ENCODE measurements around the gene RAB4A. TPM values are rescaled to one million over a fixed set of nuclear protein-coding genes. Genes with fewer than 3 reads are reported as not detected.

The RAB4A gene
- total and polyA plus RNA-seq, 10 of the 15 experiments (the other 5 are each of a cell fraction or from before 2014, with no cell fraction given) = 4.0 to 35.8 (median 17.7) TPM

- ATAC-seq = no peak
- Histone ChIP-seq H3K4me3 (no peak overlapping the region), H4K20me1 (ENCODE audit: control insufficient read depth, insufficient read depth) (no peaks in the 10 kb centered on the region), H3K27ac (ENCODE audit: control insufficient read depth, insufficient read depth) (no peak overlapping the region), H2AFZ (ENCODE audit: control insufficient read depth, low read depth, low read length) (no peak overlapping the region), H3K9me3 (replicated peaks; ENCODE audit: control insufficient read depth, insufficient read depth, low read length) (no peaks in the 10 kb centered on the region), H3K9ac (ENCODE audit: control insufficient read depth, insufficient read depth, low read length) (no peak overlapping the region), H3K27me3 (replicated peaks in 1 of 2; ENCODE audit: control insufficient read depth in 2 of 2, insufficient read depth in 2 of 2, low read length in 1 of 2) (no peaks in the 10 kb centered on the region; a peak in 2 of 4 replicates), H3K79me2 (ENCODE audit: control insufficient read depth, insufficient read depth, low read length) (no peaks in the 10 kb centered on the region), H3K4me1 (ENCODE audit: control insufficient read depth, insufficient read depth, low read length) (peaks cover 7% of the 10 kb centered on the region; the same call in 1 of the 2 replicates), H3K4me2 (ENCODE audit: control insufficient read depth, insufficient read depth) (no peak overlapping the region), H3K36me3 (ENCODE audit: control insufficient read depth in 2 of 2, insufficient read depth in 2 of 2, low read length in 1 of 2) (no peaks in the 10 kb centered on the region)
- SMC1A ChIA-PET (ENCODE audit: uncharacterized antibody, unreplicated experiment) = interaction anchor here (0.7 to 4.8 kb wide), 9 partner anchors 9 to 564 kb away, joined by 3 to 33 read pairs (median 8); no protein-coding TSS in a partner anchor
- POLR2A ChIA-PET = no interaction called here
- CTCF ChIA-PET = interaction anchor here (0.9 to 5.1 kb wide), 17 partner anchors 15 to 728 kb away, joined by 3 to 65 read pairs (median 5); no protein-coding TSS in a partner anchor
- no TSS peak for BruUV-seq (replicated peaks)
- no peak for FAIRE-seq
- no peak for TF ChIP-seq RELA (IDR thresholded peaks at IDR 0.05; ENCODE audit: borderline replicate concordance, partially characterized antibody)
- TF ChIP-seq MAX (IDR thresholded peaks at IDR 0.05; ENCODE audit: low read depth, low read length) = no peak
- TF ChIP-seq POLR2A (IDR thresholded peaks at IDR 0.05; ENCODE audit: low read depth, low read length) = no peak
- no peak for TF ChIP-seq EZH2 (IDR thresholded peaks at IDR 0.05; ENCODE audit: borderline replicate concordance, control insufficient read depth, low read depth, low read length)
- no peak for TF ChIP-seq CHD1 (IDR thresholded peaks at IDR 0.05; ENCODE audit: low read depth, low read length)
- no peak for TF ChIP-seq ZSCAN29 (IDR thresholded peaks at IDR 0.05)
- TF ChIP-seq CEBPB (IDR thresholded peaks at IDR 0.05; ENCODE audit: borderline replicate concordance in 1 of 2, low read depth in 2 of 2, low read length in 2 of 2) = no peak
- RAD21 ChIA-PET (ENCODE audit: unreplicated experiment) = interaction anchor here (1.0 to 4.6 kb wide), 5 partner anchors 27 to 727 kb away, joined by 3 to 17 read pairs (median 4); partner anchors contain the start of gene ABCB10
- WGBS (ENCODE audit: insufficient coverage, insufficient replicate concordance, low lambda C conversion rate, missing lambda C conversion rate) = 3% methylated on average over 2 of the region's 2 CpGs
- no peak for DNase-seq (ENCODE audit: low read depth, low spot score)
- intact Hi-C loops (cut with micrococcal nuclease; ENCODE audit: unreplicated experiment) (loop anchor here (10.0 kb wide), 1 partner anchor 194 kb away; no protein-coding TSS in a partner anchor), in situ Hi-C loops (cut with MboI) (no loop called here)
Measured at GRCh38 chr1:229228522-229228921, 42.4 kb upstream of the RAB4A start.
